Neural crest cell (in vitro differentiated cells): ENCODE results near the gene CHKA. TPM values are rescaled to one million over a fixed set of nuclear protein-coding genes. Genes with fewer than 3 reads are reported as not detected.
A peak's percentile ranks its signal among the peaks of the same experiment; 100 is the strongest.

Experiments
- DNase-seq: peaks from one replicate; pipeline ENCODE4 v3.0.0; 2021; ENCODE audit warnings: low read depth, mixed read lengths, low spot score
- H3K27ac Mint-ChIP-seq: one replicate; pipeline ENCODE4 v1.8.0; 2021; ENCODE audit warnings: mild to moderate bottlenecking, mixed read lengths; ENCODE audit not compliant: unreplicated experiment
- H3K27me3 Mint-ChIP-seq: 2 replicates; pipeline ENCODE4 v1.8.0; 2021; ENCODE audit warnings: low read depth, mild to moderate bottlenecking, mixed read lengths
- H3K36me3 Mint-ChIP-seq: 2 replicates; pipeline ENCODE4 v1.8.0; 2021; ENCODE audit warnings: low read depth, mild to moderate bottlenecking, mixed read lengths
- H3K4me1 Mint-ChIP-seq: 2 replicates; pipeline ENCODE4 v1.8.0; 2021; ENCODE audit warnings: mixed read lengths
- H3K4me3 Mint-ChIP-seq: one replicate; pipeline ENCODE4 v1.8.0; 2021; ENCODE audit warnings: mild to moderate bottlenecking, mixed read lengths
- H3K9me3 Mint-ChIP-seq: 2 replicates; pipeline ENCODE4 v1.8.0; 2021; ENCODE audit warnings: mixed read lengths
- total RNA-seq: library from RNA; stranded (reverse); gene quantifications from 2 replicates; pipeline ENCODE4 v1.2.1, GENCODE V29; 2021
- TF ChIP-seq, protein P1 (sequence below): fragments of 200-600 bp; sonication (generic); conservative IDR thresholded peaks from 2 replicates; pipeline ENCODE4 v1.5.0; 2021; ENCODE audit warnings: antibody characterized with exemption, mild to moderate bottlenecking

The CHKA gene
- total RNA-seq, 1 donor from 2014 or later: 44.2 TPM

DNA sequence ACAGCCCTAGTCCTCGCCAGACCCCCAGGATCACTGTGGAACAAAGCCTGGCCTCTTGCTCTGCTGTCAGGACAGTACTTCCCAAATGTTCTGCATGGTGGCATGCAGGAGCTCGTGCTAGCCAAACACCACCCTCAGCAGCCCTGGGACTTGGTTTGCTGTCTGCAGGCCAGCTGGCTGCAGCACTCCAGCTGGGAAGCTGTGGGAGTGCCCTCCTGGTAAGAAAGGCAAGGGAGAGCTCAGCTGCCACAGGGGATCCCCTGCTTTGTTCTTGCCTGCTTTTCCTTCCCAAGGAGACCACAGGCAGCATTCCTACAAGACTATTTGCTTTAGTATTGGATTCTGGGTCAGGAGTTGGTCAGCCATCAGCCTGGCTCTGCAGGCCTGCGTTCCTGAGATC is 54.4 kb downstream of the CHKA start:
- TF ChIP-seq, protein P1, sequence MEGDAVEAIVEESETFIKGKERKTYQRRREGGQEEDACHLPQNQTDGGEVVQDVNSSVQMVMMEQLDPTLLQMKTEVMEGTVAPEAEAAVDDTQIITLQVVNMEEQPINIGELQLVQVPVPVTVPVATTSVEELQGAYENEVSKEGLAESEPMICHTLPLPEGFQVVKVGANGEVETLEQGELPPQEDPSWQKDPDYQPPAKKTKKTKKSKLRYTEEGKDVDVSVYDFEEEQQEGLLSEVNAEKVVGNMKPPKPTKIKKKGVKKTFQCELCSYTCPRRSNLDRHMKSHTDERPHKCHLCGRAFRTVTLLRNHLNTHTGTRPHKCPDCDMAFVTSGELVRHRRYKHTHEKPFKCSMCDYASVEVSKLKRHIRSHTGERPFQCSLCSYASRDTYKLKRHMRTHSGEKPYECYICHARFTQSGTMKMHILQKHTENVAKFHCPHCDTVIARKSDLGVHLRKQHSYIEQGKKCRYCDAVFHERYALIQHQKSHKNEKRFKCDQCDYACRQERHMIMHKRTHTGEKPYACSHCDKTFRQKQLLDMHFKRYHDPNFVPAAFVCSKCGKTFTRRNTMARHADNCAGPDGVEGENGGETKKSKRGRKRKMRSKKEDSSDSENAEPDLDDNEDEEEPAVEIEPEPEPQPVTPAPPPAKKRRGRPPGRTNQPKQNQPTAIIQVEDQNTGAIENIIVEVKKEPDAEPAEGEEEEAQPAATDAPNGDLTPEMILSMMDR: no peak
- Mint-ChIP-seq H3K4me3 (no peak overlapping the region), H3K36me3 (peaks cover 23% of the 10 kb centered on the region), H3K4me1 (no peaks in the 10 kb centered on the region), H3K27ac (no peak overlapping the region), H3K9me3 (no peaks in the 10 kb centered on the region), H3K27me3 (no peaks in the 10 kb centered on the region)
- DNase-seq: no peak

GRCh38 chr11:68065841-68066240 is 55.3 kb downstream of the CHKA start:
- TF ChIP-seq, protein P1: no peak
- Mint-ChIP-seq H3K27ac (peak overlapping the region; percentile 23), H3K4me3 (no peak overlapping the region), H3K4me1 (no peaks in the 10 kb centered on the region), H3K9me3 (no peaks in the 10 kb centered on the region), H3K27me3 (no peaks in the 10 kb centered on the region), H3K36me3 (peaks cover 25% of the 10 kb centered on the region)
- DNase-seq: no peak

GRCh38 chr11:68064926-68065325 is 56.3 kb downstream of the CHKA start:
- DNase-seq: no peak
- H3K4me3 Mint-ChIP-seq: no peak overlapping the region
- no peaks in the 10 kb centered on the region for H3K27me3 Mint-ChIP-seq
- H3K36me3 Mint-ChIP-seq: peaks cover 29% of the 10 kb centered on the region
- no peaks in the 10 kb centered on the region for H3K4me1 Mint-ChIP-seq
- TF ChIP-seq, protein P1: no peak
- H3K9me3 Mint-ChIP-seq: no peaks in the 10 kb centered on the region
- peak overlapping the region; percentile 72 for H3K27ac Mint-ChIP-seq

GRCh38 chr11:68061508-68061907 is 59.7 kb downstream of the CHKA start:
- Mint-ChIP-seq H3K4me3 (no peak overlapping the region), H3K9me3 (no peaks in the 10 kb centered on the region), H3K36me3 (peaks cover 33% of the 10 kb centered on the region), H3K27ac (no peak overlapping the region), H3K27me3 (no peaks in the 10 kb centered on the region), H3K4me1 (no peaks in the 10 kb centered on the region)
- DNase-seq: no peak
- TF ChIP-seq, protein P1: no peak

DNA sequence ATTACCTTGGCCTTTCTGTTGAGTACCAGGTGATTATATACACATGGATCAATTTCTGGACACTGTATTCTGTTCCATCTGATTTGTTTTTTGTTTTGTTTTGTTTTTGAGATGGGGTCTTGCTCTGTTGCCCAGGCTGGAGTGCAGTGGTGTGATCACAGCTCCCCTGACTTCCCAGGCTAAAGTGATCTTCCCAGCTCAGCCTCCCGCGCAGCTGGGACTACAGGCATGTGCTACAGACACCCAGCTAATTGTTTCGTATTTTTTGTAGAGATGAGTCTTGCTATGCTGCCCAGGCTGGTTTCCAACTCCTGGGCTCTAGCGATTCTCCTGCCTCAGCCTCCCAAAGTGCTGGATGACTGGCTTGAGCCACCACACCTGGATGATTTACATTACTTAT is 63.4 kb downstream of the CHKA start:
- Mint-ChIP-seq H3K4me1 (peaks cover 4% of the 10 kb centered on the region), H3K9me3 (no peaks in the 10 kb centered on the region), H3K36me3 (peaks cover 23% of the 10 kb centered on the region), H3K4me3 (no peak overlapping the region), H3K27me3 (no peaks in the 10 kb centered on the region), H3K27ac (no peak overlapping the region)
- TF ChIP-seq, protein P1: no peak
- DNase-seq: no peak
